ENCODE results near the gene VAV2.

Gene VAV2

DNA sequence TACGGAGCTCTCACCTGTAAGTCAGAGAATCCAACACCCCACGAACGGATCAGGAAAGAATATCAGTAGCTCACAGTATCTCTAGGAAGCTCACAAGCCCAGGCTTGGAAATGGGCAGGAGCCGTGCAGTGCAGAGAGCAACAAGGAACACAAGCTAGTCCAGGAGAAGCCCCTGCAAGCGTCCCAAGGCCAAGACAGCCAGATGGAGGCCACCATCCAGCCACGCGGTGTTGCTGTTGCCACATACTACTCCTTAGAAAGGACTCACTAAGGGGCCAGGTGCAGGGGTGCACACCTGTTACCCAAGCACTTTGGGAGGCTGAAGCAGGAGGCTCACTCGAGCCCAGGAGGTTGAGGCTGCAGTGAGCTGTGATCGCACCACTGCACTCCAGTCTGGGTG is 15.4 kb upstream of the VAV2 start:
- Histone ChIP-seq H3K36me3 (no peaks in the 10 kb centered on the region), H3K27ac (no peak overlapping the region), H3K27me3 (peaks cover 43% of the 10 kb centered on the region), H3K4me3 (ENCODE audit: low read depth in 1 of 2, low read length in 1 of 2) (no peak overlapping the region), H3K4me1 (ENCODE audit: control insufficient read depth in 1 of 2, insufficient read depth in 1 of 2, low read depth in 1 of 2, low read length in 1 of 2) (no peaks in the 10 kb centered on the region), H3K9me3 (no peaks in the 10 kb centered on the region)
- TF ChIP-seq, protein P1, sequence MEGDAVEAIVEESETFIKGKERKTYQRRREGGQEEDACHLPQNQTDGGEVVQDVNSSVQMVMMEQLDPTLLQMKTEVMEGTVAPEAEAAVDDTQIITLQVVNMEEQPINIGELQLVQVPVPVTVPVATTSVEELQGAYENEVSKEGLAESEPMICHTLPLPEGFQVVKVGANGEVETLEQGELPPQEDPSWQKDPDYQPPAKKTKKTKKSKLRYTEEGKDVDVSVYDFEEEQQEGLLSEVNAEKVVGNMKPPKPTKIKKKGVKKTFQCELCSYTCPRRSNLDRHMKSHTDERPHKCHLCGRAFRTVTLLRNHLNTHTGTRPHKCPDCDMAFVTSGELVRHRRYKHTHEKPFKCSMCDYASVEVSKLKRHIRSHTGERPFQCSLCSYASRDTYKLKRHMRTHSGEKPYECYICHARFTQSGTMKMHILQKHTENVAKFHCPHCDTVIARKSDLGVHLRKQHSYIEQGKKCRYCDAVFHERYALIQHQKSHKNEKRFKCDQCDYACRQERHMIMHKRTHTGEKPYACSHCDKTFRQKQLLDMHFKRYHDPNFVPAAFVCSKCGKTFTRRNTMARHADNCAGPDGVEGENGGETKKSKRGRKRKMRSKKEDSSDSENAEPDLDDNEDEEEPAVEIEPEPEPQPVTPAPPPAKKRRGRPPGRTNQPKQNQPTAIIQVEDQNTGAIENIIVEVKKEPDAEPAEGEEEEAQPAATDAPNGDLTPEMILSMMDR (IDR thresholded peaks at IDR 0.05) = no peak

DNA sequence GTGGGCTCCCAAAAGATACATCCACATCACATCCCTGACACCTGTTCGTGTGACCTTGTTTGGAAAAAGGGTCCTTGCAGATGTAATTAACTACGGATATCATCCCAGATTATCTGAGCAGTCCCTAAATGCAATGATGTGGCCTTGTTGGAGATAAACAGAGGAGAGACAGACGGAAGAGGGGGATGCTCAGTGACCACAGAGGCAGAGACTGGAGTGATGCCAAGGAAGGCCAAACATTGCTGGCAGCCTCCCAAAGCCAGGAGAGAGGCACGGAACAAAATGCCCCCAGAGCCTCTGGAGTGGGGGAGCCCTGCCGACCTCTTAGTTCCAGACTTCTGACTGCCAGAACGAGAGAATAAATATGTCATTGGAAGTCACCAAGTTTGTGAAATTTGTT is 15.0 kb upstream of the VAV2 start:
- Histone ChIP-seq H3K27me3 (peaks cover 43% of the 10 kb centered on the region), H3K4me3 (ENCODE audit: low read depth in 1 of 2, low read length in 1 of 2) (no peak overlapping the region), H3K4me1 (ENCODE audit: control insufficient read depth in 1 of 2, insufficient read depth in 1 of 2, low read depth in 1 of 2, low read length in 1 of 2) (no peaks in the 10 kb centered on the region), H3K9me3 (no peaks in the 10 kb centered on the region), H3K36me3 (no peaks in the 10 kb centered on the region), H3K27ac (no peak overlapping the region)
- TF ChIP-seq, protein P1 (IDR thresholded peaks at IDR 0.05) = no peak

DNA sequence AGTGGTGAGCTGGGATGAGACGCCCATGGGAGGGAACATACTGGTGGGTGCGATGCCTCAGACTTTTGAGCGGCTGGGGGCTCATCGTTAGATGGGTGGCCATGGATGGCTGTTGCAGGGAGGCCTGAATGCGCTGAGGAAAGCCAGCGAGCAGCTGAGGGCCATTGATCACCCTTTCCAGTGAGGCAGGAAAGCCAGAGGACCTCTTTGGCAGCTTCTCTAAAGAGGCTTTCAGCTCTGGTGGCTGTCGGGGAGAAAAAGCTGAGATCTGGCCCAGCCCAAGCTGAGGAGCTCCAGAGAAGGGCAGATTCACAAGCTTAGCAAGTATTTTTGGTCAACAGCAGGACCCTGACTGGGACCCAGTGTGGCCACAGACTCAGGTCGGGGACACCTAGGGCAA is 13.3 kb upstream of the VAV2 start:
- Histone ChIP-seq H3K4me1 (ENCODE audit: control insufficient read depth in 1 of 2, insufficient read depth in 1 of 2, low read depth in 1 of 2, low read length in 1 of 2) (no peaks in the 10 kb centered on the region), H3K27me3 (peaks cover 42% of the 10 kb centered on the region), H3K9me3 (no peaks in the 10 kb centered on the region), H3K4me3 (ENCODE audit: low read depth in 1 of 2, low read length in 1 of 2) (no peak overlapping the region), H3K27ac (no peak overlapping the region), H3K36me3 (no peaks in the 10 kb centered on the region)
- TF ChIP-seq, protein P1 (IDR thresholded peaks at IDR 0.05) = no peak

DNA sequence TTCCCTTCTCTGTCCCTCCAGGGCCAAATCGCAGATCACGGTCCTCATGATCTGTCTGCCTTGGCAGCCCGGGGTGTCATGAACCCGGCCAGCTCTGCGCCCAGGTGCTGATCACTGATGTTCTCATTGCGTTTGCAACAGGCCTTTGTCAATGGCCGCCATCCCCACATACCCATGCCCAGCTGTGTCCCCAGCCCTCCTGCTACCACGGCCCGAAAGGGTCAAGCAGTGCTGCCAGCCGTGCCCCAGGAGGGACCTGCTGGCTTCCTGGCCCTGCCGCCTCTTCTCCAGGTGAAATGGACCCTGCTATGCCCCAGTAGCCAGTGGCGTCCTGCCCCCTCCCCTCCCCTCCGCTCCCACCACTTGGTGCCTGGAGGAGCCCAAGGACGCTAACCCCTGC is 12.8 kb upstream of the VAV2 start:
- Histone ChIP-seq H3K27ac (no peak overlapping the region), H3K4me3 (ENCODE audit: low read depth in 1 of 2, low read length in 1 of 2) (no peak overlapping the region)
- TF ChIP-seq, protein P1 (IDR thresholded peaks at IDR 0.05) = no peak

DNA sequence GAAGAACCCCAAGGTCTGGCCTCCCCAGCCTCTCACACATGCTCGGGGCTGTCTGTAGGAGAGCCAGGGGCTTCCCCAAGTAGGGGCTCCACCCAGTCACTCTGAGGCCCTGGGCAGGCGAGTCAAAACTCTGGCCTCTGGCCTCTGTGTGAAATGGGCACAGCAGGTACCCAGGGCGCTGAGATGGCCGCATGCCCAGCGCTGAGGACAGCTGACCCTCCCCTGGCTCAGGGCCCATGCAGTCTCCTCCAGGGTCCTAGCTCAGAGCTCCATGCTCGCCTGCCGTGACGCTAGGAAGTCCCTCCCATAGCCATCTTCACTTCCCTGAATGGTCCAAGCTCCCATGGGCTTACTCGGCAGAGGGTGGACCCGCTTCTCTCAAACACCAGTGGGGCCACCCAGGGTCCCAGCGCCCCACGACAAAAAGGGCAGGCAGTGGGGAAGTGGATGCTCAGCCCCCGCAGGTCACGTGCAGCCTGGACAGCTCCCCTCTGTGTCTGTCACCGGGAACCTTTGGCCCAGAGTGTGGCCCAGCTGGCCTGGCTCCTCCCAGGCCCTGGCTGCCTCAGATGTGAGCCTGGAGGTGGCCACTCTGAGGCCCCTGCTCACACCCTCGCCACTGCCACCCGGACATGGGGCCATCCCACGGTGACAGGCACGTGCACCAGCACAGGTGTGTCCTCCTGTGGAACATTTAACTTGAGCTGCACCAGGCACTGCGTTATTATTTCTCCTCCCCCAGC is 12.2 kb upstream of the VAV2 start:
- Histone ChIP-seq H3K4me1 (ENCODE audit: control insufficient read depth in 1 of 2, insufficient read depth in 1 of 2, low read depth in 1 of 2, low read length in 1 of 2) (no peaks in the 10 kb centered on the region), H3K27ac (no peak overlapping the region), H3K4me3 (ENCODE audit: low read depth in 1 of 2, low read length in 1 of 2) (no peak overlapping the region), H3K27me3 (peaks cover 32% of the 10 kb centered on the region), H3K9me3 (no peaks in the 10 kb centered on the region), H3K36me3 (no peaks in the 10 kb centered on the region)
- TF ChIP-seq, protein P1 (IDR thresholded peaks at IDR 0.05) = no peak

More for the DNA sequence above, 12.8 kb upstream of the VAV2 start:
- Histone ChIP-seq H3K27me3 (peaks cover 37% of the 10 kb centered on the region), H3K36me3 (no peaks in the 10 kb centered on the region), H3K4me1 (ENCODE audit: control insufficient read depth in 1 of 2, insufficient read depth in 1 of 2, low read depth in 1 of 2, low read length in 1 of 2) (no peaks in the 10 kb centered on the region), H3K9me3 (no peaks in the 10 kb centered on the region)
